A549 (cell line): ENCODE measurements around the gene DEGS1.

ENCODE experiments used
- CHD2 ChIP-seq: fragments of 150-350 bp; IDR thresholded peaks from 2 replicates; pipeline ENCODE4 v1.6.1; 2014; ENCODE audit warnings: low read length; ENCODE audit not compliant: partially characterized antibody
- CHD4 ChIP-seq: fragments of 200-600 bp; sonication (generic); IDR thresholded peaks from 2 replicates; pipeline ENCODE4 v1.6.1; 2016; ENCODE audit warnings: antibody characterized with exemption, mild to moderate bottlenecking, borderline replicate concordance
- ESRRA ChIP-seq: fragments of 150-350 bp; IDR thresholded peaks from 2 replicates; pipeline ENCODE4 v1.6.1; 2014; ENCODE audit warnings: mild to moderate bottlenecking, low read length, borderline replicate concordance
- FOSL2 ChIP-seq, 2 experiments: fragments of 450-650 bp in 1 of 2; fragments of >200 bp in 1 of 2; sonication (Bioruptor Twin) in 1 of 2; formaldehyde crosslinking; IDR thresholded peaks; 2 replicates each; pipeline versions ENCODE4 v1.5.0 to v1.6.1; 2016 to 2020; ENCODE audit warnings: mild to moderate bottlenecking in 1 of 2, moderate library complexity in 1 of 2
- JUNB ChIP-seq: fragments of >200 bp; sonication (Bioruptor Twin); formaldehyde crosslinking; IDR thresholded peaks from 2 replicates; pipeline ENCODE4 v1.6.1; 2016
- POLR2A ChIP-seq: IDR thresholded peaks from 2 replicates; pipeline ENCODE4 v1.6.1; 2012; ENCODE audit warnings: mild to moderate bottlenecking, low read length
- RAD21 ChIP-seq, 2 experiments: fragments of >200 bp in 1 of 2; sonication (Bioruptor Twin) in 1 of 2; formaldehyde crosslinking in 1 of 2; IDR thresholded peaks in 1 of 2; conservative IDR thresholded peaks in 1 of 2; 2 replicates in 1 of 2; 3 replicates in 1 of 2; pipeline ENCODE4 v1.6.1; 2012 to 2018; ENCODE audit warnings: inconsistent platforms in 1 of 2
- RFX5 ChIP-seq: fragments of 450-650 bp; IDR thresholded peaks from 2 replicates; pipeline ENCODE4 v1.7.1; 2014; ENCODE audit warnings: antibody characterized with exemption, mild to moderate bottlenecking, moderate library complexity
- TF ChIP-seq, protein P1 (sequence below): fragments of >200 bp; sonication (Bioruptor Twin); formaldehyde crosslinking; IDR thresholded peaks from 3 replicates; pipeline ENCODE4 v1.5.1; 2016
- TF ChIP-seq, protein P2 (sequence below): fragments of 450-650 bp; IDR thresholded peaks from 2 replicates; pipeline ENCODE4 v1.6.1; 2014; ENCODE audit warnings: antibody characterized with exemption

- TF ChIP-seq POLR2A (no peak), CHD2 (no peak), JUNB (no peak), ESRRA (no peak), RAD21 (conservative IDR thresholded peaks at IDR 0.05 in 1 of 2, IDR thresholded peaks at IDR 0.05 in 1 of 2) (no peak), FOSL2 (IDR thresholded peaks at IDR 0.05) (no peak), FOSL2 (CRISPR knock-in tag; IDR thresholded peaks at IDR 0.05) (no peak), RFX5 (no peak), CHD4 (no peak)
- TF ChIP-seq, protein P1, sequence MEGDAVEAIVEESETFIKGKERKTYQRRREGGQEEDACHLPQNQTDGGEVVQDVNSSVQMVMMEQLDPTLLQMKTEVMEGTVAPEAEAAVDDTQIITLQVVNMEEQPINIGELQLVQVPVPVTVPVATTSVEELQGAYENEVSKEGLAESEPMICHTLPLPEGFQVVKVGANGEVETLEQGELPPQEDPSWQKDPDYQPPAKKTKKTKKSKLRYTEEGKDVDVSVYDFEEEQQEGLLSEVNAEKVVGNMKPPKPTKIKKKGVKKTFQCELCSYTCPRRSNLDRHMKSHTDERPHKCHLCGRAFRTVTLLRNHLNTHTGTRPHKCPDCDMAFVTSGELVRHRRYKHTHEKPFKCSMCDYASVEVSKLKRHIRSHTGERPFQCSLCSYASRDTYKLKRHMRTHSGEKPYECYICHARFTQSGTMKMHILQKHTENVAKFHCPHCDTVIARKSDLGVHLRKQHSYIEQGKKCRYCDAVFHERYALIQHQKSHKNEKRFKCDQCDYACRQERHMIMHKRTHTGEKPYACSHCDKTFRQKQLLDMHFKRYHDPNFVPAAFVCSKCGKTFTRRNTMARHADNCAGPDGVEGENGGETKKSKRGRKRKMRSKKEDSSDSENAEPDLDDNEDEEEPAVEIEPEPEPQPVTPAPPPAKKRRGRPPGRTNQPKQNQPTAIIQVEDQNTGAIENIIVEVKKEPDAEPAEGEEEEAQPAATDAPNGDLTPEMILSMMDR = no peak
- TF ChIP-seq, protein P2, sequence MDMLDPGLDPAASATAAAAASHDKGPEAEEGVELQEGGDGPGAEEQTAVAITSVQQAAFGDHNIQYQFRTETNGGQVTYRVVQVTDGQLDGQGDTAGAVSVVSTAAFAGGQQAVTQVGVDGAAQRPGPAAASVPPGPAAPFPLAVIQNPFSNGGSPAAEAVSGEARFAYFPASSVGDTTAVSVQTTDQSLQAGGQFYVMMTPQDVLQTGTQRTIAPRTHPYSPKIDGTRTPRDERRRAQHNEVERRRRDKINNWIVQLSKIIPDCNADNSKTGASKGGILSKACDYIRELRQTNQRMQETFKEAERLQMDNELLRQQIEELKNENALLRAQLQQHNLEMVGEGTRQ = no peak
Measured at GRCh38 chr1:224238756-224239155, 55.7 kb downstream of the DEGS1 start.
